K562 (cell line): ENCODE results near the gene WDR72. TPM values are rescaled to one million over a fixed set of nuclear protein-coding genes. Genes with fewer than 3 reads are reported as not detected.

Experiments
- ATAC-seq: fragments of 200-7000 bp; cut with Tn5 transposase; 3 replicates; pipeline ENCODE4 v1.9.1; 2020; ENCODE audit warnings: moderate library complexity
- BruUV-seq: library from RNA; stranded (reverse); fragments of 400-500 nt; replicated peaks from 2 replicates; lab custom pipeline; 2021; lab: Mats Ljungman, UMichigan
- CTCF ChIA-PET: fragments of 300-600 bp; formaldehyde crosslinking; extraction: SDS; loops from one replicate; lab custom pipeline; 2021; ENCODE audit warnings: low intra/inter-chr PET ratio; lab: Yijun Ruan, JAX
- POLR2A ChIA-PET: fragments of 300-600, 350-650 bp; sonication (Branson Sonifier 250); formaldehyde crosslinking; extraction: SDS; loops from one replicate; lab custom pipeline; 2021; ENCODE audit warnings: antibody characterized with exemption, inconsistent platforms; lab: Yijun Ruan, JAX
- DNase-seq, 4 experiments: peaks; one replicate each; pipeline versions ENCODE4 v3.0.0 to v3.0.0-alpha.2; 2011 to 2018; ENCODE audit warnings: low spot score in 3 of 4, mixed read lengths in 3 of 4; ENCODE audit errors: extremely low read depth in 1 of 4
- FAIRE-seq: peaks from 2 replicates; lab custom pipeline; 2011; peaks lifted over from hg19 to GRCh38; lab: Jason Lieb, UNC
- H2AFZ ChIP-seq: 2 replicates; pipeline ENCODE4 v1.6.0; 2011; ENCODE audit warnings: low read depth, low read length, control low read depth, inconsistent platforms
- H3K27ac ChIP-seq: fragments of 200-600 bp; 3 replicates; pipeline ENCODE4 v1.8.0; 2011; ENCODE audit warnings: low read depth, mild to moderate bottlenecking, control low read depth, inconsistent platforms, low read length, moderate library complexity, mixed read lengths; ENCODE audit errors: extremely low read depth
- H3K27me3 ChIP-seq, 2 experiments: fragments of 300-600 bp in 1 of 2; 2 replicates in 1 of 2; 3 replicates in 1 of 2; pipeline versions ENCODE4 v1.6.0 to v1.8.0; 2011; ENCODE audit warnings: inconsistent platforms in 2 of 2, low read length in 2 of 2, mild to moderate bottlenecking in 1 of 2, mixed read lengths in 1 of 2, moderate library complexity in 1 of 2; ENCODE audit not compliant: control insufficient read depth in 2 of 2, insufficient read depth in 2 of 2
- H3K36me3 ChIP-seq: fragments of 300-600 bp; 3 replicates; pipeline ENCODE4 v1.8.0; 2011; ENCODE audit warnings: mild to moderate bottlenecking, low read length, inconsistent platforms; ENCODE audit not compliant: control insufficient read depth, insufficient read depth
- H3K4me1 ChIP-seq, 2 experiments: fragments of 200-600 bp in 1 of 2; replicated peaks in 1 of 2; 2 replicates in 1 of 2; 3 replicates in 1 of 2; pipeline versions ENCODE4 v1.5.1 to v1.8.0; 2011; ENCODE audit warnings: inconsistent platforms in 2 of 2, low read length in 2 of 2, mild to moderate bottlenecking in 1 of 2, mixed read lengths in 1 of 2, moderate library complexity in 1 of 2; ENCODE audit not compliant: control insufficient read depth in 2 of 2, insufficient read depth in 2 of 2
- H3K4me2 ChIP-seq: 2 replicates; pipeline ENCODE4 v1.6.1; 2011; ENCODE audit warnings: low read length, control low read depth, inconsistent platforms, mixed read lengths; ENCODE audit not compliant: insufficient read depth
- H3K4me3 ChIP-seq: fragments of 200-600 bp; sonication (generic), shearing (Covaris generic); 2 replicates; pipeline ENCODE4 v1.5.1; 2016; ENCODE audit warnings: control low read depth, inconsistent platforms
- H3K79me2 ChIP-seq: fragments of 200-600 bp; 3 replicates; pipeline ENCODE4 v1.8.0; 2011; ENCODE audit warnings: low read length, inconsistent platforms; ENCODE audit not compliant: control insufficient read depth, insufficient read depth
- H3K9ac ChIP-seq, 2 experiments: 2 replicates each; pipeline versions ENCODE4 v1.6.0 to v1.6.1; 2011; ENCODE audit warnings: low read depth in 2 of 2, low read length in 2 of 2, control low read depth in 1 of 2, inconsistent platforms in 1 of 2, mild to moderate bottlenecking in 1 of 2, mixed read lengths in 1 of 2; ENCODE audit not compliant: insufficient read depth in 1 of 2
- H3K9me1 ChIP-seq: one replicate; pipeline ENCODE4 v1.6.0; 2011; ENCODE audit warnings: inconsistent platforms, mild to moderate bottlenecking, low read length, moderate library complexity; ENCODE audit not compliant: control insufficient read depth, insufficient read depth
- H3K9me3 ChIP-seq: replicated peaks from 2 replicates; pipeline ENCODE4 v1.5.1; 2011; ENCODE audit warnings: low read depth, low read length, inconsistent platforms; ENCODE audit not compliant: control insufficient read depth, insufficient read depth
- H4K20me1 ChIP-seq: replicated peaks from 2 replicates; pipeline ENCODE4 v1.6.1; 2011; ENCODE audit warnings: low read length, inconsistent platforms, mixed read lengths; ENCODE audit not compliant: control insufficient read depth, insufficient read depth
- DLX4 ChIP-seq: fragments of 250-450 bp; sonication (Bioruptor Pico); IDR thresholded peaks from 2 replicates; pipeline ENCODE4 v1.6.1; 2021; ENCODE audit warnings: mild to moderate bottlenecking
- E2F8 ChIP-seq: fragments of 450-650 bp; IDR thresholded peaks from 2 replicates; pipeline ENCODE4 v1.7.1; 2018; ENCODE audit warnings: mild to moderate bottlenecking, low read depth; ENCODE audit not compliant: partially characterized antibody
- HDAC3 ChIP-seq: fragments of 450-650 bp; IDR thresholded peaks from 2 replicates; pipeline ENCODE4 v1.6.1; 2018; ENCODE audit warnings: borderline replicate concordance, mild to moderate bottlenecking, moderate library complexity; ENCODE audit not compliant: partially characterized antibody
- SMC3 ChIP-seq: conservative IDR thresholded peaks from 2 replicates; pipeline ENCODE4 v1.6.1; 2011; ENCODE audit warnings: low read depth, low read length, improper control_type of control experiment; ENCODE audit not compliant: insufficient read depth
- XRCC4 ChIP-seq: IDR thresholded peaks from one replicate; pipeline ENCODE4 v1.6.1; 2011; ENCODE audit not compliant: insufficient read depth, insufficient read length; ENCODE audit errors: extremely low read depth
- ZNF212 ChIP-seq: fragments of 450-650 bp; formaldehyde crosslinking; IDR thresholded peaks from 2 replicates; pipeline ENCODE4 v1.4.0; 2020; ENCODE audit warnings: mild to moderate bottlenecking
- WGBS: fragments of 100-300 bp; shearing (Covaris generic); methylation state at CpG from one replicate; pipeline ENCODE4 v1.1.6; 2016; ENCODE audit warnings: low coverage, mixed read lengths; ENCODE audit not compliant: insufficient coverage; ENCODE audit errors: missing lambda C conversion rate; 5-methylcytosine and 5-hydroxymethylcytosine counted together
- in situ Hi-C: fragments of 300-500 bp; cut with MboI; formaldehyde crosslinking; loops from 4 replicates; pipeline ENCODE4 v1.15.0; 2018; ENCODE audit warnings: inconsistent platforms, mixed read lengths
- intact Hi-C: fragments of 100-400 bp; cut with micrococcal nuclease; formaldehyde crosslinking; loops from 2 replicates; pipeline ENCODE4 v1.14.2; 2022
- polyA plus RNA-seq, 8 experiments: library from polyadenylated mRNA; depleted of rRNA in 4 of 8; stranded (reverse) in 5 of 8; unstranded in 3 of 8; fragments of >200 nt; fragmentation: Nextera tagmentation in 2 of 8; fragmentation: Illumina TruSeq in 1 of 8; extraction: Ambion mirVana in 2 of 8; extraction: Trizol in 1 of 8; gene quantifications; 2 replicates each; pipeline versions ENCODE4 v1.2.1 to v1.2.3, GENCODE V29; 2011 to 2014; ENCODE audit warnings: inconsistent platforms in 1 of 8, missing spikeins in 1 of 8
- total RNA-seq, 7 experiments: library from RNA; depleted of rRNA in 6 of 7; stranded (reverse); fragments of >200 nt in 6 of 7; fragmentation: Illumina TruSeq in 2 of 7; extraction: Trizol in 2 of 7; gene quantifications; 2 replicates each; pipeline versions ENCODE4 v1.2.1 to v1.2.3, GENCODE V29; 2011 to 2021; ENCODE audit warnings: low replicate concordance in 1 of 7

The WDR72 gene
- total and polyA plus RNA-seq, 9 of the 15 experiments (the other 6 are each of a cell fraction or from before 2014, with no cell fraction given): 0.01 TPM; not detected in 8

GRCh38 chr15:53498996-53499395 is 260.5 kb downstream of the WDR72 start:
- no peaks in the 10 kb centered on the region for H3K27me3 ChIP-seq
- in situ Hi-C loops: no loop called here
- no peaks in the 10 kb centered on the region for H3K9me3 ChIP-seq
- POLR2A ChIA-PET: no interaction called here
- ATAC-seq: no peak
- no peaks in the 10 kb centered on the region for H3K9me1 ChIP-seq
- CTCF ChIA-PET: no interaction called here
- no peak for DNase-seq
- BruUV-seq: no TSS peak
- intact Hi-C loops: no loop called here
- no peak overlapping the region for H2AFZ ChIP-seq
- 0% methylated on average over 4 of the region's 4 CpGs for WGBS
- no peak overlapping the region for H3K4me2 ChIP-seq
- H3K9ac ChIP-seq: no peak overlapping the region
- TF ChIP-seq SMC3 (no peak), DLX4 (CRISPR knock-in tag) (no peak), E2F8 (no peak), HDAC3 (no peak), XRCC4 (no peak), ZNF212 (CRISPR knock-in tag) (no peak)
- H3K79me2 ChIP-seq: no peaks in the 10 kb centered on the region
- H4K20me1 ChIP-seq: no peaks in the 10 kb centered on the region
- no peak overlapping the region for H3K27ac ChIP-seq
- no peaks in the 10 kb centered on the region for H3K36me3 ChIP-seq
- no peak for FAIRE-seq
- no peaks in the 10 kb centered on the region for H3K4me1 ChIP-seq
- H3K4me3 ChIP-seq: no peak overlapping the region
